Stimulated activated CD4-positive, alpha-beta T cell treated with anti-CD3 and anti-CD28 coated beads, Interleukin-1b, Interleukin-23, amount 100 ng/mL, for 4 hours (primary cell): ENCODE measurements around the gene ABI2.

ENCODE experiments used
- DNase-seq, 2 donors: peaks; one replicate each; pipeline ENCODE4 v3.0.0-alpha.2; 2020; ENCODE audit warnings: low read depth in 2 of 2

The ABI2 gene

GRCh38 chr2:203476881-203477280 is 148.7 kb downstream of the ABI2 start:
- no peak for DNase-seq

- no peak for DNase-seq
Measured at GRCh38 chr2:203480623-203481022, 152.4 kb downstream of the ABI2 start.

GRCh38 chr2:203484266-203485112 is 156.3 kb downstream of the ABI2 start:
- DNase-seq, result peak in 1 of 2 donors; percentile 14

GRCh38 chr2:203489531-203489930 is 161.3 kb downstream of the ABI2 start:
- DNase-seq, result no peak

GRCh38 chr2:203490391-203490790 is 162.2 kb downstream of the ABI2 start:
- no peak for DNase-seq

GRCh38 chr2:203492965-203493364 is 164.8 kb downstream of the ABI2 start:
- no peak for DNase-seq
